ENCODE results near the gene HMCN1. TPM values are rescaled to one million over a fixed set of nuclear protein-coding genes. Genes with fewer than 3 reads are reported as not detected.

Gene HMCN1
- total and polyA plus RNA-seq, 4 donors: 3.2 to 149 (median 15.4) TPM

DNA sequence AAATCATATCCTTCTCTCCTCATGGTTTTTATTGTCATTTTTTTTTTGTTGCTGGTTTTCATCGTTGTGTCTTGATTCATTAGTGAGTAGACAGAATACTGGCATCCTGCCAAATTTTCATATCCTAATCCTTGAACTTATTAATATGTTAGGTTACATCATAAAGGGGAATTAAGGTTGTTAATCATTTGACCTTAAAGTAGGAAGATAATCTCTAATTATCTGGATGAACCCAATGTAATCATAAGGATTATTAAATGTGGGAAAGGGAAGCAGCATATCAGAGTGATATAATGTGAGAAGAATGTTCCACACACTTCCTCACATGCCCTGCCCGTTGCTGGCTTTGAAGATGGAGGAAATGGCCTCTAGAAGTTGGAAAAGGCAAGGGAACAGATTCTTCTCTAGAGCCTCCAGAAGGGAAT, 299.7 kb downstream of the HMCN1 start:
- DNase-seq: peak in 2 of 3 donors; percentile 26 to 28
- WGBS, 2 donors: 6 to 21% methylated on average over 2 of the region's 2 CpGs

GRCh38 chr1:186042230-186042629, 308.0 kb downstream of the HMCN1 start:
- WGBS, 2 donors: 89% methylated on average over 3 of the region's 3 CpGs
- no peak for ATAC-seq (ENCODE audit: insufficient read depth, low FRiP score)
- TF ChIP-seq CTCF (IDR thresholded peaks at IDR 0.05; ENCODE audit: control extremely low read depth, extremely low read depth): no peak

More for the DNA sequence above, 299.7 kb downstream of the HMCN1 start:
- H3K9me3 ChIP-seq (ENCODE audit: control insufficient read depth in 4 of 4, insufficient read depth in 3 of 4, low read length in 3 of 4): peaks cover 0 to 6% (median 2%) of the 10 kb centered on the region in 4 donors
- no peak overlapping the region for H3K27ac ChIP-seq (ENCODE audit: low read depth in 1 of 2, low read length in 1 of 2)
- no peak for ATAC-seq (ENCODE audit: insufficient read depth, low FRiP score)
- peaks cover 0 to 9% (median 0%) of the 10 kb centered on the region in 4 donors for H3K36me3 ChIP-seq (ENCODE audit: control insufficient read depth in 4 of 4, insufficient read depth in 4 of 4, low read length in 4 of 4)
- H3K27me3 ChIP-seq (ENCODE audit: control insufficient read depth in 3 of 3, insufficient read depth in 3 of 3, low read length in 2 of 3): no peaks in the 10 kb centered on the region
- no peak for TF ChIP-seq CTCF (IDR thresholded peaks at IDR 0.05; ENCODE audit: control extremely low read depth, extremely low read depth)
- no peaks in the 10 kb centered on the region for H3K4me1 ChIP-seq (ENCODE audit: control insufficient read depth in 5 of 5, insufficient read depth in 5 of 5, low read length in 5 of 5)
- H3K4me3 ChIP-seq: no peak overlapping the region
- H3K9ac ChIP-seq (ENCODE audit: insufficient read depth in 1 of 2, low read length in 2 of 2): no peak overlapping the region

GRCh38 chr1:186043296-186043695, 309.1 kb downstream of the HMCN1 start:
- H3K27ac ChIP-seq (ENCODE audit: low read depth in 1 of 2, low read length in 1 of 2): no peak overlapping the region
- WGBS, 2 donors: 83 to 85% methylated on average over 1 of the region's 1 CpG
- no peaks in the 10 kb centered on the region for H3K9me3 ChIP-seq (ENCODE audit: control insufficient read depth in 4 of 4, insufficient read depth in 3 of 4, low read length in 3 of 4)
- no peaks in the 10 kb centered on the region for H3K27me3 ChIP-seq (ENCODE audit: control insufficient read depth in 3 of 3, insufficient read depth in 3 of 3, low read length in 2 of 3)
- TF ChIP-seq CTCF (IDR thresholded peaks at IDR 0.05; ENCODE audit: control extremely low read depth, extremely low read depth): no peak
- no peak overlapping the region for H3K4me3 ChIP-seq
- no peak for ATAC-seq (ENCODE audit: insufficient read depth, low FRiP score)
- H3K4me1 ChIP-seq (ENCODE audit: control insufficient read depth in 5 of 5, insufficient read depth in 5 of 5, low read length in 5 of 5): peaks cover 0 to 3% (median 0%) of the 10 kb centered on the region in 5 donors
- peaks cover 0 to 8% (median 0%) of the 10 kb centered on the region in 4 donors for H3K36me3 ChIP-seq (ENCODE audit: control insufficient read depth in 4 of 4, insufficient read depth in 4 of 4, low read length in 4 of 4)
- DNase-seq: no peak
- H3K9ac ChIP-seq (ENCODE audit: insufficient read depth in 1 of 2, low read length in 2 of 2): no peak overlapping the region

More at GRCh38 chr1:186042230-186042629, 308.0 kb downstream of the HMCN1 start:
- H3K27me3 ChIP-seq (ENCODE audit: control insufficient read depth in 3 of 3, insufficient read depth in 3 of 3, low read length in 2 of 3): no peaks in the 10 kb centered on the region
- H3K9ac ChIP-seq (ENCODE audit: insufficient read depth in 1 of 2, low read length in 2 of 2): no peak overlapping the region
- H3K4me3 ChIP-seq: no peak overlapping the region
- peaks cover 0 to 8% (median 0%) of the 10 kb centered on the region in 4 donors for H3K36me3 ChIP-seq (ENCODE audit: control insufficient read depth in 4 of 4, insufficient read depth in 4 of 4, low read length in 4 of 4)
- H3K27ac ChIP-seq (ENCODE audit: low read depth in 1 of 2, low read length in 1 of 2): no peak overlapping the region
- DNase-seq: no peak
- H3K9me3 ChIP-seq (ENCODE audit: control insufficient read depth in 4 of 4, insufficient read depth in 3 of 4, low read length in 3 of 4): no peaks in the 10 kb centered on the region
- peaks cover 0 to 3% (median 0%) of the 10 kb centered on the region in 5 donors for H3K4me1 ChIP-seq (ENCODE audit: control insufficient read depth in 5 of 5, insufficient read depth in 5 of 5, low read length in 5 of 5)

All from lung (tissue), 12 donors.